Measurements from ENCODE around the gene TRPV3.
A peak's percentile ranks its signal among the peaks of the same experiment; 100 is the strongest.

Gene TRPV3

DNA sequence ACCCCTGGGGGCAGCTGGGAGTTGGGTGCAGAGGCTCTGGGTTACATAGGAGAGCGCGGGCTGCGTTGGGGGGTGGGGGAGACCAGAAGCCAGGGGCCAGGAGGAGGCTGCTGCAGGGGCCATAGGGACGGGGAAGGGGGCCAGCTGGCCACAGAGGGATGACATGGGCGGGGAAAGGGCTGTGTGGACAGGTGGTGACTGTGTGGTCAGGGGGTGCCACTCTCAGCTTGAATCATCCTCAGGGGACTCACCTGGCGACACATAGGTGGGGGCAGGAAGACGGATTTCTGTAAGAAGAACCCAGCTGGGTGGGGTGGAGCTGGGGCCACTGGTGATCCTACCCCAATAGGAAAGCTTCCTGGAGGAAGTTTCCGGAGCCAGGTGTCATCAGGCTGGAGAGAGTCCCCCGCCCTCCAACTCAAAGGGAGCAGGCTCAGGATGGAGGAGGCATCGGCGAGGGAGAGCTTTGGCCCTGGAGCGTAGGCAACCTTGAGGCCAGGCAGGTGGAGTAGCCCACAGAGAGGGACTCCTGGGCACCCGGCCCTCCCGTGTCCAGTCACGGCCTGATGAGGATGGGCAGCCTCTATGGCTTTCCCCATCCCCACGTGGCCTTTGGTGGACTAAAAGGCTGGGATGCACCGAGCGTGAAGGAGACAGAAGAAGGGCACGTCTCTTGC, 1.2 kb downstream of the TRPV3 start:
- Histone ChIP-seq H4K91ac (ENCODE audit: low read depth, low read length, poor library complexity) (peak overlapping the region; percentile 12), H3K18ac (ENCODE audit: low read length) (peak overlapping the region; percentile 64), H3K4me1 (ENCODE audit: control insufficient read depth in 2 of 2, insufficient read depth in 1 of 2, low read depth in 1 of 2, low read length in 2 of 2) (peaks cover 0 to 6% of the 10 kb centered on the region in 2 donors), H3K9me3 (replicated peaks in 1 of 2; ENCODE audit: control insufficient read depth in 2 of 2, insufficient read depth in 1 of 2, low read depth in 1 of 2, low read length in 2 of 2) (peaks cover 0 to 3% of the 10 kb centered on the region in 2 donors), H3K14ac (ENCODE audit: low read length) (peak overlapping the region; percentile 21), H2AFZ (ENCODE audit: low read length) (no peak overlapping the region), H3K4ac (ENCODE audit: low read length) (no peak overlapping the region), H2BK5ac (ENCODE audit: low read length) (no peak overlapping the region), H2BK120ac (ENCODE audit: low read depth, low read length) (no peak overlapping the region), H3K27ac (replicated peaks; ENCODE audit: low read length) (no peak overlapping the region), H3K4me3 (ENCODE audit: low read length in 2 of 2) (no peak overlapping the region), H3K27me3 (ENCODE audit: control insufficient read depth in 3 of 3, insufficient read depth in 3 of 3, low read depth in 1 of 3, low read length in 3 of 3) (no peaks in the 10 kb centered on the region), H3K79me1 (ENCODE audit: low read depth, low read length) (no peaks in the 10 kb centered on the region), H3K23ac (ENCODE audit: low read depth, low read length, poor library complexity) (peak overlapping the region; percentile 31), H2BK12ac (ENCODE audit: low read length) (peak overlapping the region; percentile 16), H2AK5ac (ENCODE audit: low read depth, low read length) (peak overlapping the region; percentile 92), H3K9ac (ENCODE audit: low read depth, low read length, poor library complexity) (no peak overlapping the region), H4K8ac (ENCODE audit: low read depth, low read length) (no peak overlapping the region), H3K4me2 (ENCODE audit: insufficient read depth, low read length, poor library complexity, severe bottlenecking) (no peak overlapping the region), H3K36me3 (replicated peaks in 1 of 2; ENCODE audit: control insufficient read depth in 2 of 2, insufficient read depth in 2 of 2, low read length in 2 of 2) (no peaks in the 10 kb centered on the region), H2BK15ac (ENCODE audit: low read length) (peak overlapping the region; percentile 98)
- WGBS, 2 donors (ENCODE audit: extremely low coverage in 2 of 2, insufficient read length in 2 of 2, insufficient replicate concordance in 1 of 2), result no CpG with 5 or more reads among the region's 19 CpGs
- DNase-seq (ENCODE audit: low spot score), result no peak

GRCh38 chr17:3555189-3555796, 2.3 kb downstream of the TRPV3 start:
- peak overlapping the region; percentile 2 for H2BK5ac ChIP-seq (ENCODE audit: low read length)
- no peak overlapping the region for H3K4me3 ChIP-seq (ENCODE audit: low read length in 2 of 2)
- no peak overlapping the region for H3K4me2 ChIP-seq (ENCODE audit: insufficient read depth, low read length, poor library complexity, severe bottlenecking)
- H2AFZ ChIP-seq (ENCODE audit: low read length), result no peak overlapping the region
- peaks cover 0 to 6% of the 10 kb centered on the region in 2 donors for H3K4me1 ChIP-seq (ENCODE audit: control insufficient read depth in 2 of 2, insufficient read depth in 1 of 2, low read depth in 1 of 2, low read length in 2 of 2)
- H4K8ac ChIP-seq (ENCODE audit: low read depth, low read length), result no peak overlapping the region
- no peak overlapping the region for H2BK12ac ChIP-seq (ENCODE audit: low read length)
- no peaks in the 10 kb centered on the region for H3K27me3 ChIP-seq (ENCODE audit: control insufficient read depth in 3 of 3, insufficient read depth in 3 of 3, low read depth in 1 of 3, low read length in 3 of 3)
- H3K9ac ChIP-seq (ENCODE audit: low read depth, low read length, poor library complexity), result no peak overlapping the region
- H2BK15ac ChIP-seq (ENCODE audit: low read length), result peak overlapping the region; percentile 37
- H2AK5ac ChIP-seq (ENCODE audit: low read depth, low read length), result peak overlapping the region; percentile 32
- H3K27ac ChIP-seq (replicated peaks; ENCODE audit: low read length), result no peak overlapping the region
- H3K9me3 ChIP-seq (replicated peaks in 1 of 2; ENCODE audit: control insufficient read depth in 2 of 2, insufficient read depth in 1 of 2, low read depth in 1 of 2, low read length in 2 of 2), result peaks cover 0 to 3% of the 10 kb centered on the region in 2 donors
- H3K36me3 ChIP-seq (replicated peaks in 1 of 2; ENCODE audit: control insufficient read depth in 2 of 2, insufficient read depth in 2 of 2, low read length in 2 of 2), result no peaks in the 10 kb centered on the region
- DNase-seq (ENCODE audit: low spot score), result no peak
- H3K4ac ChIP-seq (ENCODE audit: low read length), result no peak overlapping the region
- H3K79me1 ChIP-seq (ENCODE audit: low read depth, low read length), result no peaks in the 10 kb centered on the region
- H2BK120ac ChIP-seq (ENCODE audit: low read depth, low read length), result no peak overlapping the region
- H3K14ac ChIP-seq (ENCODE audit: low read length), result peak overlapping the region; percentile 82
- peak overlapping the region; percentile 34 for H3K23ac ChIP-seq (ENCODE audit: low read depth, low read length, poor library complexity)
- no peak overlapping the region for H3K18ac ChIP-seq (ENCODE audit: low read length)
- no CpG with 5 or more reads among the region's 10 CpGs for WGBS, 2 donors (ENCODE audit: extremely low coverage in 2 of 2, insufficient read length in 2 of 2, insufficient replicate concordance in 1 of 2)
- no peak overlapping the region for H4K91ac ChIP-seq (ENCODE audit: low read depth, low read length, poor library complexity)

GRCh38 chr17:3554440-3554839, 3.2 kb downstream of the TRPV3 start:
- Histone ChIP-seq H3K4me3 (ENCODE audit: low read length in 2 of 2) (no peak overlapping the region), H3K23ac (ENCODE audit: low read depth, low read length, poor library complexity) (no peak overlapping the region), H3K27ac (replicated peaks; ENCODE audit: low read length) (no peak overlapping the region), H2BK15ac (ENCODE audit: low read length) (no peak overlapping the region), H4K8ac (ENCODE audit: low read depth, low read length) (no peak overlapping the region), H3K18ac (ENCODE audit: low read length) (no peak overlapping the region), H4K91ac (ENCODE audit: low read depth, low read length, poor library complexity) (no peak overlapping the region), H2AFZ (ENCODE audit: low read length) (no peak overlapping the region), H3K79me1 (ENCODE audit: low read depth, low read length) (no peaks in the 10 kb centered on the region), H3K14ac (ENCODE audit: low read length) (peak overlapping the region; percentile 21), H2BK120ac (ENCODE audit: low read depth, low read length) (no peak overlapping the region), H3K4me1 (ENCODE audit: control insufficient read depth in 2 of 2, insufficient read depth in 1 of 2, low read depth in 1 of 2, low read length in 2 of 2) (peaks cover 0 to 6% of the 10 kb centered on the region in 2 donors), H3K36me3 (replicated peaks in 1 of 2; ENCODE audit: control insufficient read depth in 2 of 2, insufficient read depth in 2 of 2, low read length in 2 of 2) (no peaks in the 10 kb centered on the region), H2BK5ac (ENCODE audit: low read length) (peak overlapping the region; percentile 78), H2AK5ac (ENCODE audit: low read depth, low read length) (peak overlapping the region; percentile 32), H3K4ac (ENCODE audit: low read length) (no peak overlapping the region), H3K27me3 (ENCODE audit: control insufficient read depth in 3 of 3, insufficient read depth in 3 of 3, low read depth in 1 of 3, low read length in 3 of 3) (no peaks in the 10 kb centered on the region), H3K4me2 (ENCODE audit: insufficient read depth, low read length, poor library complexity, severe bottlenecking) (no peak overlapping the region), H2BK12ac (ENCODE audit: low read length) (no peak overlapping the region), H3K9ac (ENCODE audit: low read depth, low read length, poor library complexity) (no peak overlapping the region), H3K9me3 (replicated peaks in 1 of 2; ENCODE audit: control insufficient read depth in 2 of 2, insufficient read depth in 1 of 2, low read depth in 1 of 2, low read length in 2 of 2) (peaks cover 0 to 3% of the 10 kb centered on the region in 2 donors)
- WGBS, 2 donors (ENCODE audit: extremely low coverage in 2 of 2, insufficient read length in 2 of 2, insufficient replicate concordance in 1 of 2), result no CpG with 5 or more reads among the region's 13 CpGs
- no peak for DNase-seq (ENCODE audit: low spot score)

All from neuronal stem cell (in vitro differentiated cells).